SK-N-DZ (cell line): Measurements from ENCODE around the gene F11.
"Not testable (repeated sequence)": the region's sequence is repeated elsewhere in the genome, so short reads cannot be mapped to it uniquely, and the experiment has no call there.

ENCODE experiments used
- DNase-seq: peaks from one replicate; pipeline ENCODE4 v3.0.0-alpha.2; 2015; ENCODE audit warnings: low spot score

F11 gene

DNA sequence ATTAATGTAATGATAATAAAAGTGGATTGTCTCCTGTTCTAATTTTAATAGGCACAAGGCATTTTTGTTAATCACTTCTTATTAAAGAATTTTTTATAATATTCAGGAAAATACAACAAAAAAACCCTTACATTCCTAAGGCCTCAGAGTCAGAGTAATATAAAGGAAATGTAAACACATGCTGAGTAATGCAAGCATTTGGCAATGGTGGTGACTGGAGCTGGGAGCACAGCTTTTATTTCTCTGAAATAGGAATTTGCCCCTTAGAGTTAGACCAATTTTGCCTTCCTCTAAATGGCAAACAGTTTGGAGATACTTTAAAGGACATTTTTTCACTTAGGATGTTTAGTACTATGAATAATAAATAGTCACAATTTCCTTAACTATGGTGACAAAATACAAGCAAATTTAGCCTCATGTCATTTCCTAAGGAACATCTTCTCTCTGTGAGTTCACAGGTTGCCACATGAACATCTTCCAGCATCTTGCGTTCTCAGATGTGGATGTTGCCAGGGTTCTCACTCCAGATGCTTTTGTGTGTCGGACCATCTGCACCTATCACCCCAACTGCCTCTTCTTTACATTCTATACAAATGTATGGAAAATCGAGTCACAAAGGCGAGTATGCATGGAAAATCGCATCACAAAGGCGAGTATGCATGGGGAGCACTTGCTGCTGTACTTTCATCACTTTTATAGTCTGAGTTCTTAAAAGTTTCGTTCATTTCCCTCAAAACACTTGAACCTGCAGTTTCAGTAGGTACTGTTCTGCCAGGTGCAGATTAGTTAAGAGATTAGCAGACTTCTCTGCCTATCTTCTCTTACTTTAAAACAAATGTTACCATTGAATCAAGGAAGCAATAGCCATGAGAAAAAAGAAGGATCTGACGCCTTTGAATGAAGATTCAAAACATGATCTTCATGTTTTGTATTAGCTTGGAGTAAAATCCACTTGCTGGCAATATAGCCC, 15.9 kb upstream of the F11 start:
- DNase-seq: no peak

DNA sequence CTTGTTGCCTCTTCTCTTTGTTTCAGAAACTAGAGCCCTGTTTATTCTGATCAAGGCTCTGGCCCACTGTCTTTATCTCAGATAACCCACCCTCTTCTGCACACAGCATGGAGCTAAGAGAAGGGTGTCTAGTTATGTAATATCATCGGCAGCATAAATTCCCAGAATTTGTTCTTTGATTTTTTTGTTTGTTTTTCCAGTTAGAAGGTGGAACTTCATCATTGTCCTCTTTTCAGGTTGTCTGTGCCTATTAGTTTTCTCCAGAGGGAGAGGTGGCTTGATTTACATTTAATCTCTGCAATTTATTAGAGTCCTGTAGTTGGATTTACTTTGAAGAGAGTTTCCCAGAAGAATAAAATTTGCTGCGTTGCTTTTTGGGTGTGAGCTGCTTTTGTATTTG, 15.2 kb upstream of the F11 start:
- no peak for DNase-seq

DNA sequence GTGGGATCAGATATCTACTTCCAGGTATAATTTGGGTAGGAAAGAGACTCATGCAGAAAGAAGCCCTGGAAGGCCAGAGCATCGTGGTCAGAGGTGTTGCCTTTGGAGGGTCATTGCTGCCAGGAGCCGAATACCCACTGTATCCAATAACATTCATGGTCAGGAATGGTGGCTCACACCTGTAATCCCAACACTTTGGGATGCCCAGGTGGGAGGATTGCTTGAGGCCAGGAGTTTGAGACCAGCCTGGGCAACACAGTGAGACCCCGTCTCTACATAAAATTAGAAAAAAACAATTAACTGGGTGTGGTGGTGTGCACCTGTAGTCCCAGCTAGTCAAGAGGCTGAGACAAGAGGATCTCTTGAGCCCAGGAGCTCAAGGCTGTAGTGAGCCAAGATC, 10.9 kb upstream of the F11 start:
- DNase-seq: no peak

DNA sequence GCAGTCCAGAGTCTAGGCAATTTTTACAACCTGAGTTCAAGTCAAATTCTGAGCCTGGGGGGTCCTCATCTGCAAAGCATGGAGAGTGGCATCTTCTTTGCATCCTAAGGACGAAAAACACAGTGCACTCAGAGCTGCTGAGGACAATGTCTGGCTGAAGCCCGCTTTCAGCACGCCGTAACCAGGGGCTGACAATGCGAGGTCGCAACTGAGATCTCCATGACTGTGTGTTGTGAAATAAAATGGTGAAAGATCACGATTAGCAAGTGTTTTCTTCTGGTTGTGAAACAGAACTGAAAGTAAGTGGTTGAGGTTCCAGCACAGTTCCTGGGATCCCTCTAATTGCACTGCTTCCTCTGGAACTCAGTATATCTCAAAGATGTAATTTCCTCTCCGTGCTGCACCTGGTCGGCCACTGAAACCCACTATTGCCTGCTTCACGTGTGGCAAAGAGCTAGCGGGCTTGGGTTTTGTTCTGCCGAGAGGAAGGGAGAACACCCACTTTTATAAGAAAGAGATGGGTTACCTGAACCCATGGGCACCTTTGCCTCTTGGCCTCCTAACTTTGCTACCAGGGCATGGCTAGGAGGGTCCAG, 7.7 kb upstream of the F11 start:
- no peak for DNase-seq

DNA sequence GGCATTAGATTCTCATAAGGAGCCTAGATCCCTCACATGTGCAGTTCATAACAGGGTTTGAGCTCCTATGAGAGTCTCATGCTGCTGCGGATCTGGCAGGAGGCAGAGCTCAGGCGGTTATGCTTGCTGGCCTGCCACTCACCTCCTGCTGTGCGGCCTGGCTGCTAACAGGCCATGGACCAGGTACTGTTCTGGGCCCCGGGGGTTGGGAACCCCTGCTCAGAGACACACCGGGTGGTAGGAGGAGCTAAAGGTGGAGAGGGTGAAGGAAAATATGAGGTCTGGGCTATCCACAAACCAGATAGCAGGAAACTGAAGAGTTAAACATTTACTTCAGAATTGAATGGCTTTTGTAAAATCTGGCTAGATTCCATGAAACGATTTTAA, 5.9 kb upstream of the F11 start:
- DNase-seq: no peak

DNA sequence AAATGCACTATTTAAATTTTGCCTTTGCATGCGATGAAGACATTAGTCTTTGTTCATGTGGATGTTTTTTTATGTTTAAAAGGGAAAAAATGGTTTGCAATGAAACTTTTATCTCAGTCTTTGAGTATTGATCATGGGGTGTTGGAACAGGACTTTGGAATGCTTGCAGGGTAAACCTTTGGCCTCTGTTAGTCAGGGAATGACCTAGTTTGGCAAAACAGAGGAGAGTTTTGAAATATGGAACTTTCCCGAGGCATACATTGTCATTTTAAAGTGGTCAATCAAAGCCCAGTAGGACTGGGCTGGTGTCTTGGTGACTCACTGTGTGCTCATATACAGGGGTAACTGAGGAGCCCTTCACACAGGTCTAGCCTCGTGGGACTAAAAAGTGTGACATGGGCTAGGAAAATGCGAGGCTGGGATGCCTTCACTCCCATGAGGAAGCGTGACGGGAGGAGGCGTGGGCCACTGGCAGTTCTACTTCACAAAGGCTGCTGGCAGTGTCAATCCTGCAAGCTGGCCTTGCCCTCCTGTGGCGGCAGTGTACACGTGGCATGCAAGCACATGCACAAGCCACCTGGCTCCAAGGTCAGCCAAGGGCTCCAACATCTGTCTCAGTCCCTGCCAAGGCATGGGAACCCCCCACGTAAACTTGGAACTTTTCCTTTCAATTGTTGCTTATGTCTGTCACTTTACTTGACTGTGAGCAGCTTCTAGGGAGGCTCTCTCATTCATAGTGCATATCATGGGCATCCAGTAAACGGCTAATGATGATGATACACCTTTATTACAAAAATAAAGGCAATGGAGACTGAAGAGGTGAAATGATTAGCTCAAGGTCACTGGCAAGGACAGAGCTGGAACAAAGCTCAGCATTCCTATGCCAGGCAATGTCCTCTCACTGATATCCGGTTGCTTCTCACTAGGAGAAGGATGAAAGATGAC, 5.2 kb upstream of the F11 start:
- DNase-seq: no peak

DNA sequence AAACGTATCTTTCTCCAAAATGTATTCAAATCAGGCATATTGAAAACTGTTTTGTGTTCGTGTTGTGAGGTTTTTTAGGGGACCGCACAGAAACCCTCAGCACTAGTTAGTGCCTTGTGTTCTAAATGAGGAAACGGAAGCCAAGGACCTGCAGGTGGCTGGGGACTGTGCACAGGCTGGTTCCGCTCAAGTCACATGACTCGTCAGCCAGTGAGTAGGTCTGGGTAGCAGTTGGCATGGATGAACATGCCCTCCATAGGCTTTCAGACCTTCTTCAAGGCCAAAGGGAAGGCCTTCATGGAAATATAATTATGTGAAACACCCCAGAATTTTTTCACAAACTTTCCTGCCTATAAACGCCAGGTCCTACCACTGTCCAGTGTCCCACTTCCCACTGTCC, 1.3 kb upstream of the F11 start:
- no peak for DNase-seq

DNA sequence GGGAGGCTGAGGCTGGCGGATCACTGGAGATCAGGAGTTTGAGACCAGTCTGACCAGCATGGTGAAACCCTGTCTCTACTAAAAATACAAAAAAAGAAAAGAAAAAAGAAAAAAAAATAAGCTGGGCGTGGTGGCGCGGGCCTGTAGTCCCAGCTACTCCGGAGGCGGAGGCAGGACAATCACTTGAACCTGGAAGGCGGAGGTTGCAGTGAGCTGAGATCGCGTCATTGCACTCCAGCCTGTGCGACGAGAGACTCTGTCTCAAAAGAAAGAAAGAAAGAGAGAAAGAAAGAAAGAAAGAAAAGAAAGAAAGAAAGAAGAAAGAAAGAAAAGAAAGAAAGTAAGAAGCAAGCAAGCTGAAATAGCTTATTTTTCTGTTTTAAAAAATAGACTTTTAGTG, 739 bp upstream of the F11 start:
- DNase-seq: not testable (repeated sequence)

DNA sequence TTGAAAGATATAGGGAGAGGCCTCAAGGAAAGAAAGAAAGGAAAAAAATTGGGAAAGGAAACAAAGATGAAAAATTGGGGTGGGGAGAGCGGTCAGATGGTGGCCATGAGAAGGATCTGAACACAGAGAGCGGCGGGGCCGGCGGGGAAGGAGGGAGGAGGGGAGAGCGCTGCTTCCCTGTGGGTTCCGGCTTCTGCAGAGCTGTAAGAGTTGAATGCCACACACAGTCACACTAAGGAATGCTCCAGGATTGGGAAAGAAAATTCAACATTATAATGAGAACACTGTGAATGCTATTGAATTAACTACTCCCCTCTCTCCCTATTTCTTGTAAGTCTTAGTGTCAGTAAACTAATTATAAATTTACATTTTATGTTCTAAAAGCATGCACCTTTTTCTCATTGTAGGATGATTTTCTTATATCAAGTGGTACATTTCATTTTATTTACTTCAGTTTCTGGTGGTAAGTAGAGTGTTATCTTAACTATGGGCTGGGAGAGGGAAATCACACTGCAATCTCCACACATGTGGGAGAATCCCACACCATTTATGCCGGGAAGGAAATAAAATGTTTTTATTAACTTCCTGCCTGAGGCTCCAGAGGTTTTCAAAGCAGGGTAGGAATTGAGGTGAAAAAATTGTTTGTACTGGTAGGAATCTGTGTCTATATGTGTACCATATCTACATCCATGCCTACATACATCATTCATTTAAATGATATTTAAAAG, 904 bp downstream of the F11 start:
- DNase-seq: peak; percentile 5

DNA sequence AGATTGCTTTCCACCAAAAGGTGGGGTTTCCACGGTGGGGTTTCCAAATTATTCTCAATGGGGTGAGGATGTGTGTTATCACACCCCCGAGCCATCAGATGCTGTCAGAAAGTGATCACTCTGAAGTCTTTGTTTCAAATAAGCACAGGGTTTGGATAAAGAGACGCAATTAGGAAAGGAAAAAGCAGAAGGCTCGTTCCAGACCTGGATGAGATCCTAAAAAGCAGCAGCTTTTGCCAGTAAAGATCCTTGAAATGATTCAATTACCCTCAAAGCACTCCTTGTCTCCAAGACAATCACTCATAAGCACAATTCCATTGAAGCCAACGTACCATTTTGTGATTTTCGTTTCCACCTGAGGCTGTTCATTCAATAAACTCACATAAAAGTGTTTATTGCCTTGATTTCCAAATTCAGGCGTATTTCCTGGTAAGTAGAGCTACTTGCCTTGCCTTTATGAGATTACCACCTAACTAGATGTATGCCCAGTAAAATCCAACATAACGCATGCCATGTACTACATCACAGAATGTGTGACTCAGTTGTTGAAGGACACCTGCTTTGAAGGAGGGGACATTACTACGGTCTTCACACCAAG, 5.2 kb downstream of the F11 start:
- DNase-seq: no peak

DNA sequence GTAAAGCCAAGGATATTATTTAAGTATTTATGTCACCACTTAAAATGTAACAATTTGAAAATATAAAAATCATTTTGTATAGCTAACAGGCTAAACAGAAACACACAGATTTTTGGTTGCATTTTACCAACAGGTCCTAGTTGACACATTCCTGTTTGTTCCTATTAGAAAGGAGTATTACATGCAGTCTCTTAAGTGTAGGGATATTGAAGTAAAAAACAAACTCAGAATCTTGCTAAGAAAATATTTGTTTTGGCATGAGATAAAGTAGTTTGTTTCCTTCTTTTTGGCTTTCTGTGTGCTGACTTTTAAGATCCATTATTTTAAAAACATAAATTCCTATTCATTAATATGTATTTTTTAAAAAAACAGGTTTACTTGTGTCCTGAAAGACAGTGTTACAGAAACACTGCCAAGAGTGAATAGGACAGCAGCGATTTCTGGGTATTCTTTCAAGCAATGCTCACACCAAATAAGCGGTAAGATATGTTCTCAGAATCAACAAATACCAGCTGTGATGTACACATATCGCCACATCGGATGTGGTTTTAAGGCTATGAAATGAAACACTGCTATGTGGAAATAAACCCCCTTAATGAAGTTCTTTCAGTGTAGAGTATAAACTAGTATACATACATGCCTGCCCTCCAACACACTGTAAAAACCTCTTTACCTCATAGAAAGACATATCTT, 6.9 kb downstream of the F11 start:
- no peak for DNase-seq

DNA sequence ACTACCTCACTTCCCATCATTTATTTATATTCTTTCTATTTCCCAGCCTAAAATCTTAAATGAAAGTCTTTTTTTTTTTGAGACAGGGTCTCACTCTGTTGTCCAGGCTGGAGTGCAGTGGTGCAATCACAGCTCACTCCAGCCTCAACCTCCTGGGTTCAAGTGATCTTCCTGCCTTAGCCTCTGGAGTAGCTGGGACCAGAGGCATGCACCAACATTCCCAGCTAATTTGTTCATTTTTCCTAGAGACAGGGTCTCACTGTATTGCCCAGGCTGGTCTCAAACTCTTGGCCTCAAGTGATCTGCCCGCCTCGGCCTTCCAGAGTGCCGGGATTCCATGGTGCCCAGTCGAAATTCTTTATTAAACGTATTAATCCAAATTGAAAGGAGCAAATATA, 7.4 kb downstream of the F11 start:
- not testable (repeated sequence) for DNase-seq

DNA sequence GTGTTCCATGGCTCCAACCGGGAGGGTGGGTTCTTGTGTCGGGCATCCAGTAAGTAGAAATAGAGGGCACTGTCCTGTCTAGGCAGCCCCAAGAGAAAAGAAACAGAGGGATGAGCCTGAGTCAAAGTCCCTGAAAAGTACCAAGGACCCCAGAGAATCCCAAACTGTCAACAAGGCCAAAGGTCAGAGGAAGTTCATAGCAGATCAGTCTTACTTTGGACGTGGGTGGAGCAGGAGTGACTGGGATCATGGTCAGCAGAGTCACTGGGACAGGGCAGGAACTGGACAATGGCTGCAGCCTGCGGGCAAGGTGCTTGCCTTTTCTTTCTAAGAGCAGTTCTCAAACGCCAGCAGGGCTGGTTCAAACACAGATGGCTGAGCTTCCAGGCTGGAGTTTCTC, 17.3 kb downstream of the F11 start:
- no peak for DNase-seq

DNA sequence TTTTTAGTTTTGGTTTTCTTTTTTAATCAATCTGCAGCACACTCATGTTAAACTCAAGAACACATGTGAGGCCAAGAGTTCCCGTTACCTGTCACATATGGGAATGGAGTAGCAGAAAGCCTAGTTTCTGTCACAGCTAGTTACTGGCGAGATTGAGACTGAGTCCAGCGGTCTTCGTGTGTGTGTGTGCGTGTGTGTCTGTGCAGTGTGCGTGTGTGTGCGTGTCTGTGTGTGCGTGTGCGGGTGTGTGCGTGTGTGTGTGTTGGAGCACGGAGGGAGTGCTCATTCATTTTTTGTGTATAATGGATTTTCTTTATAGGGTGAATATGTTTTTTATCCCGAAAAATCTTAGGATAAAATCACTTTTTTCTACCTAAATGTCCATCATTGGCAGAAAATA, 19.2 kb downstream of the F11 start:
- DNase-seq: no peak

DNA sequence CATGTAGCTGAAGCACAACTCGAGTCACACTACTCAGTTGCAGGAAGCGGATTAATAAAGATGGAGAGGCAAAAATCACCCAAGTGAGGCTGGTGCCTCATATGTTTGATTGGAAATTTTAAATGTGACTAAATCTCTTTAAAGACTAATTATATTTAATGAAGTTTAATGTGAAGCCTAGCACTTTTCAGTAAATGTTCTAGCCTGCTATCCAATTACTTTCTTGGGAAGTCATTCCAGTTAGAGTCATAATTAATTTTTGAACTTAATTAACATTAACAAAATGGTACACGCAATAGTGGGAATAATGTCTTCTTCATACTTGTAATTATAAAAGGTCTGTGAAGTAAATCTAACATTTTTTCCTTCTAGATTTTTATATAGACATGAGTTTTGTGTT, 20.6 kb downstream of the F11 start:
- DNase-seq: no peak

DNA sequence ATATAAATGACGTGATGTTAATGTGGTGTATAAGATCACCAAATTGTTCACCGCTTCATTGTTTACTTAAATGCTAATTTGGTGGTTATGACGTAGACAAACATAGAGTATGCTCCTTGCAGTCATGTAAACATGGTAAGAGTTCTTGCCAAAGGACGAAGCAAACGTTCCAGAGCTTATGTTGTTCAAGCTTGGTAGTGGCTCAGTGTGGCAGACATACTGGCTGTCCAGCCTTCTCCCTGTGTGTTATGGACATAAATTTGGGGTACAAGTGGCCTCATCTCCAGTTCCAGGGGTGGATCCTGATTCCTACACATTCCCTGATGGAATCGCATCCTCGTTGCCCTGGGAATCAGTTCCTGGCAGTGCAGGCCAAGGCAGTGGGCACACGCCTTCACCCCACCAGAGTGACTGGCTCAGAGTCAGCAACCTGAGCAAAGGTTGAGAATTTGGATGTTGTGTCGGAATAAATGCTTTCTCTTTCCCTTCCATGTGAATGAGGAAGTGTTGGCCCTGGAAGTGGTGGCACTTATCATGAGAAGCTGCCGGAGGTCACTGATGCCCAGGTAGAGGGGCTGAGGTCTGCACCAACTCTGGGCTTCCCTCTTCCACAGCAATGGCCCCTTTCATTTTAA, 25.4 kb downstream of the F11 start:
- no peak for DNase-seq

DNA sequence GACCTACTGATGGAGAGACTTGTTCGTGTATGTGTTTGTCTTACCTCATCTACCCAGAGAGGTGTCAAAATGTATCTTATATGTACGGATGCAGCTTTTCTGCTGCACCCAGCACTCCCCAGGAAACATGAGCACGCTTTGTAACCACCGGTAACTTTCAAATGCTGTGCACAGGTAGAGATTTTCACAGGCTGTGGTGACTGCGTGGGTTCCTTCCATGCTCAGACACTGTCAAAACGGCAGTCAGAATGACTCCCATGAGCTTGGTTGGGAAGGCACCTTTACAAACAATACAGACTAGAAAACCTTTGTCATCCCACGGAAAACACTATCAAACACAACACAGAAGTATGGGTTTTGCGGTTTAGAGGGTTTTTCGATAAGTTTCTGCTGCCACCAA, 28.2 kb downstream of the F11 start:
- DNase-seq: no peak

DNA sequence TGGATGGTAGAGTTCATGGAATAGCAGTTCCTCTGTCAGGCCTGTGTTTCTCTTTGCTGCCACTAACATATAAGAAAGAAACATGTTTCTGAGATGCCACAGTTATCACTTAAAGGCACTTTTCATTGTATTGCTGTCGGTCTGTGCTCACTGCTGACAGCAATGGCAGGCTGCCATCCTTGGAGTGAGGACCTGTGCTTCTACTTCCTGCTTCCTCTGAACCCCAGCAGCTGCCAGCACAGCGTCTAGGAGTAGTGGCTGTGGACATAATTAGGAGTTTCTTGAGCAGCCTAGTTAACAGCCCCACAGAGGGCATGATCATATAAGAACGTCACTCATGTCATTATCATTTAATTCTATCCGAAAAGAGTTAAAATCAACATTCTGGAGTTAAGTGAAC, 30.5 kb downstream of the F11 start:
- no peak for DNase-seq

DNA sequence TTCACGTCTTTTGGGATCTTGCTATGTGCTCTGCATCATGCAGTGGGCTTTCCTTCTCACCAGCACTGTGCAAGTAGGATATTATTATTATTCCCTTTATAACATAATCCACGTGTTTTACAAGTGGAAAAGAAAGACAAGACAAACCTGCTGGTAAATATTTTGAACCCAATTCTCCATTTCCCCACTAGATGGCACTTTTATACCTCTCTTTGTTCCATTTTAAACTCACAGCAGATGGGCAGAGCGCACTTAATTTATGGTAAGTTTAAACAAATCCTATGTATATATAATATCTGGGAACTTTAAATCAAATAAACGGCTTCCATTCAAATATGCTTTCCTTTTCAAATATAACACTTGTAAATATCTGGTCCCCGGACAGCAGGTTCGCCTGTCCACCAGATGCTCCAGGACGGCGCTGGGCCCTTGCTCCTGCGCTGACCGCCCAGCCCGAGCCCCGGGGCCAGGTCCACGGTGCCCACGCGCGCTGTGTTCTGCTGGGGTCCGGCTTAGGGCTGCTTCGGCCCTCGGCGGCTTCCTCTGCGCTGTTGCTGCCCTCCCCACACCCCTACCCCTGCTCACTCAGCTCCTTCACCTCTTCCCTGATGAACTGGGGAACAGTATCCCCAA, 31.1 kb downstream of the F11 start:
- DNase-seq: peak; percentile 66
